Lower leg skin (tissue), 3 donors: ENCODE data around the gene IL10.

ENCODE experiments used
- CTCF ChIP-seq, 3 donors: fragments of 450-650 bp; IDR thresholded peaks; one replicate each; pipeline ENCODE4 v1.5.1; 2016; ENCODE audit warnings: antibody characterized with exemption in 3 of 3, mild to moderate bottlenecking in 3 of 3, moderate library complexity in 2 of 3
- POLR2A ChIP-seq, 2 donors: fragments of 450-650 bp; IDR thresholded peaks; one replicate each; pipeline ENCODE4 v1.6.1; 2016 to 2017; ENCODE audit warnings: antibody characterized with exemption in 2 of 2, mild to moderate bottlenecking in 1 of 2, moderate library complexity in 1 of 2

- TF ChIP-seq POLR2A (IDR thresholded peaks at IDR 0.05), result no peak
- TF ChIP-seq CTCF (IDR thresholded peaks at IDR 0.05), result no peak
Observed at GRCh38 chr1:206816390-206817287, 44.3 kb upstream of the IL10 start.
